WTC11 (cell line): ENCODE results near the gene CD226. TPM values are rescaled to one million over a fixed set of nuclear protein-coding genes. Genes with fewer than 3 reads are reported as not detected.

Source experiments
- ATAC-seq: fragments of 200-7000 bp; cut with Tn5 transposase; 2 replicates; pipeline ENCODE4 v1.10.0; 2021; ENCODE audit warnings: mild to moderate bottlenecking, moderate library complexity
- CTCF ChIA-PET: fragments of 300-600 bp; sonication (Branson Sonifier 250); formaldehyde crosslinking; loops from one replicate; lab custom pipeline; 2021; ENCODE audit warnings: antibody characterized with exemption; lab: Charles Lee
- POLR2A ChIA-PET: fragments of 350-600 bp; sonication (Branson Sonifier 250); formaldehyde crosslinking; loops from one replicate; lab custom pipeline; 2021; ENCODE audit warnings: antibody characterized with exemption; lab: Charles Lee
- DNase-seq: peaks from one replicate; pipeline ENCODE4 v3.0.0; 2021; ENCODE audit warnings: low spot score
- H3K27ac Mint-ChIP-seq: 2 replicates; pipeline ENCODE4 v1.8.0; 2021; ENCODE audit warnings: mixed read lengths
- H3K27me3 Mint-ChIP-seq: 2 replicates; pipeline ENCODE4 v1.8.0; 2021; ENCODE audit warnings: low read depth, mild to moderate bottlenecking, moderate library complexity, mixed read lengths
- H3K36me3 Mint-ChIP-seq: 2 replicates; pipeline ENCODE4 v1.8.0; 2021; ENCODE audit warnings: mixed read lengths
- H3K4me1 Mint-ChIP-seq: 2 replicates; pipeline ENCODE4 v1.8.0; 2022; ENCODE audit warnings: mixed read lengths
- H3K4me3 Mint-ChIP-seq: 2 replicates; pipeline ENCODE4 v1.8.0; 2021; ENCODE audit warnings: mild to moderate bottlenecking, moderate library complexity, mixed read lengths
- H3K9me3 Mint-ChIP-seq: 2 replicates; pipeline ENCODE4 v1.8.0; 2021; ENCODE audit warnings: mixed read lengths
- CBFB ChIP-seq: sonication (generic); formaldehyde crosslinking; IDR thresholded peaks from 2 replicates; pipeline ENCODE4 v1.8.1; 2022; ENCODE audit warnings: mild to moderate bottlenecking, low read depth, missing genetic modification reagents
- CREB1 ChIP-seq: sonication (generic); formaldehyde crosslinking; IDR thresholded peaks from 2 replicates; pipeline ENCODE4 v1.8.0; 2023; ENCODE audit warnings: mild to moderate bottlenecking, missing genetic modification reagents
- CREM ChIP-seq: sonication (generic); formaldehyde crosslinking; IDR thresholded peaks from 2 replicates; pipeline ENCODE4 v1.8.1; 2022; ENCODE audit warnings: mild to moderate bottlenecking, missing genetic modification reagents, moderate library complexity
- CTCF ChIP-seq: fragments of 200-600 bp; IDR thresholded peaks from 2 replicates; pipeline ENCODE4 v1.8.0; 2022; ENCODE audit warnings: antibody characterized with exemption
- FOXK1 ChIP-seq: sonication (generic); formaldehyde crosslinking; IDR thresholded peaks from 2 replicates; pipeline ENCODE4 v1.8.0; 2022; ENCODE audit warnings: mild to moderate bottlenecking, moderate library complexity, missing genetic modification reagents
- GABPB1 ChIP-seq: sonication (generic); formaldehyde crosslinking; IDR thresholded peaks from 2 replicates; pipeline ENCODE4 v1.8.1; 2023; ENCODE audit warnings: mild to moderate bottlenecking, missing genetic modification reagents
- HMGA2 ChIP-seq: fragments of 250-450 bp; sonication (Bioruptor Pico); IDR thresholded peaks from 2 replicates; pipeline ENCODE4 v1.4.0; 2021; ENCODE audit warnings: mild to moderate bottlenecking, moderate library complexity
- HMGXB4 ChIP-seq: sonication (generic); formaldehyde crosslinking; IDR thresholded peaks from 2 replicates; pipeline ENCODE4 v1.8.1; 2023; ENCODE audit warnings: mild to moderate bottlenecking, moderate library complexity, missing genetic modification reagents
- NFYB ChIP-seq: sonication (generic); formaldehyde crosslinking; conservative IDR thresholded peaks from 2 replicates; pipeline ENCODE4 v1.8.0; 2022; ENCODE audit warnings: low read depth, missing genetic modification reagents
- NR3C1 ChIP-seq: sonication (generic); formaldehyde crosslinking; conservative IDR thresholded peaks from 2 replicates; pipeline ENCODE4 v1.8.1; 2023; ENCODE audit warnings: low read depth, mild to moderate bottlenecking, missing genetic modification reagents
- STAT6 ChIP-seq: sonication (generic); formaldehyde crosslinking; conservative IDR thresholded peaks from 2 replicates; pipeline ENCODE4 v1.8.1; 2023; ENCODE audit warnings: mild to moderate bottlenecking, low read depth, missing genetic modification reagents, moderate library complexity
- ZBTB21 ChIP-seq: sonication (generic); formaldehyde crosslinking; IDR thresholded peaks from 2 replicates; pipeline ENCODE4 v1.8.1; 2023; ENCODE audit warnings: mild to moderate bottlenecking, missing genetic modification reagents, borderline replicate concordance
- ZNF219 ChIP-seq: sonication (generic); formaldehyde crosslinking; IDR thresholded peaks from 2 replicates; pipeline ENCODE4 v1.8.0; 2023; ENCODE audit warnings: missing genetic modification reagents, mild to moderate bottlenecking, borderline replicate concordance
- ZNF232 ChIP-seq: sonication (generic); formaldehyde crosslinking; IDR thresholded peaks from 2 replicates; pipeline ENCODE4 v1.8.0; 2022; ENCODE audit warnings: mild to moderate bottlenecking, missing genetic modification reagents
- ZNF263 ChIP-seq: sonication (generic); formaldehyde crosslinking; IDR thresholded peaks from 2 replicates; pipeline ENCODE4 v1.8.1; 2022; ENCODE audit warnings: low read depth, mild to moderate bottlenecking, moderate library complexity, missing genetic modification reagents
- ZNF423 ChIP-seq: fragments of 250-450 bp; sonication (Bioruptor Pico); IDR thresholded peaks from 2 replicates; pipeline ENCODE4 v2.1.2; 2022; ENCODE audit warnings: mild to moderate bottlenecking, moderate library complexity
- ZNF512 ChIP-seq: sonication (generic); formaldehyde crosslinking; IDR thresholded peaks from 2 replicates; pipeline ENCODE4 v1.8.1; 2022; ENCODE audit warnings: missing genetic modification reagents, borderline replicate concordance
- total RNA-seq: library from RNA; stranded (reverse); gene quantifications from 3 replicates; pipeline ENCODE4 v1.2.3, GENCODE V29; 2021
- TF ChIP-seq, protein P1 (sequence below): sonication (generic); formaldehyde crosslinking; IDR thresholded peaks from 2 replicates; pipeline ENCODE4 v1.8.0; 2023; ENCODE audit warnings: missing genetic modification reagents, mild to moderate bottlenecking, borderline replicate concordance

The CD226 gene
- total RNA-seq, 1 experiment from 2014 or later: 0.24 TPM

- ATAC-seq (peak; percentile 46), DNase-seq (no peak)
- H3K27me3 Mint-ChIP-seq: no peaks in the 10 kb centered on the region
- POLR2A ChIA-PET: no interaction called here
- TF ChIP-seq NR3C1: no peak
- TF ChIP-seq, protein P1, sequence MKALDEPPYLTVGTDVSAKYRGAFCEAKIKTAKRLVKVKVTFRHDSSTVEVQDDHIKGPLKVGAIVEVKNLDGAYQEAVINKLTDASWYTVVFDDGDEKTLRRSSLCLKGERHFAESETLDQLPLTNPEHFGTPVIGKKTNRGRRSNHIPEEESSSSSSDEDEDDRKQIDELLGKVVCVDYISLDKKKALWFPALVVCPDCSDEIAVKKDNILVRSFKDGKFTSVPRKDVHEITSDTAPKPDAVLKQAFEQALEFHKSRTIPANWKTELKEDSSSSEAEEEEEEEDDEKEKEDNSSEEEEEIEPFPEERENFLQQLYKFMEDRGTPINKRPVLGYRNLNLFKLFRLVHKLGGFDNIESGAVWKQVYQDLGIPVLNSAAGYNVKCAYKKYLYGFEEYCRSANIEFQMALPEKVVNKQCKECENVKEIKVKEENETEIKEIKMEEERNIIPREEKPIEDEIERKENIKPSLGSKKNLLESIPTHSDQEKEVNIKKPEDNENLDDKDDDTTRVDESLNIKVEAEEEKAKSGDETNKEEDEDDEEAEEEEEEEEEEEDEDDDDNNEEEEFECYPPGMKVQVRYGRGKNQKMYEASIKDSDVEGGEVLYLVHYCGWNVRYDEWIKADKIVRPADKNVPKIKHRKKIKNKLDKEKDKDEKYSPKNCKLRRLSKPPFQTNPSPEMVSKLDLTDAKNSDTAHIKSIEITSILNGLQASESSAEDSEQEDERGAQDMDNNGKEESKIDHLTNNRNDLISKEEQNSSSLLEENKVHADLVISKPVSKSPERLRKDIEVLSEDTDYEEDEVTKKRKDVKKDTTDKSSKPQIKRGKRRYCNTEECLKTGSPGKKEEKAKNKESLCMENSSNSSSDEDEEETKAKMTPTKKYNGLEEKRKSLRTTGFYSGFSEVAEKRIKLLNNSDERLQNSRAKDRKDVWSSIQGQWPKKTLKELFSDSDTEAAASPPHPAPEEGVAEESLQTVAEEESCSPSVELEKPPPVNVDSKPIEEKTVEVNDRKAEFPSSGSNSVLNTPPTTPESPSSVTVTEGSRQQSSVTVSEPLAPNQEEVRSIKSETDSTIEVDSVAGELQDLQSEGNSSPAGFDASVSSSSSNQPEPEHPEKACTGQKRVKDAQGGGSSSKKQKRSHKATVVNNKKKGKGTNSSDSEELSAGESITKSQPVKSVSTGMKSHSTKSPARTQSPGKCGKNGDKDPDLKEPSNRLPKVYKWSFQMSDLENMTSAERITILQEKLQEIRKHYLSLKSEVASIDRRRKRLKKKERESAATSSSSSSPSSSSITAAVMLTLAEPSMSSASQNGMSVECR (CRISPR knock-in tag): no peak
- TF ChIP-seq FOXK1 (CRISPR knock-in tag): no peak
- TF ChIP-seq ZNF232 (CRISPR knock-in tag): no peak
- TF ChIP-seq GABPB1 (CRISPR knock-in tag): no peak
- TF ChIP-seq STAT6: no peak
- TF ChIP-seq HMGA2 (CRISPR knock-in tag): no peak
- no peak for TF ChIP-seq ZNF219 (CRISPR knock-in tag)
- no peak for TF ChIP-seq HMGXB4
- TF ChIP-seq CTCF: no peak
- no peak for TF ChIP-seq CBFB (CRISPR knock-in tag)
- no peak for TF ChIP-seq ZBTB21 (CRISPR knock-in tag)
- no peak for TF ChIP-seq ZNF423 (CRISPR knock-in tag)
- no peak for TF ChIP-seq NFYB (CRISPR knock-in tag)
- H3K4me1 Mint-ChIP-seq: peaks cover 26% of the 10 kb centered on the region
- peaks cover 12% of the 10 kb centered on the region for H3K9me3 Mint-ChIP-seq
- 0 out of 2 replicates have a peak, but pooled peaks cover 3% of the 10 kb centered on the region for H3K36me3 Mint-ChIP-seq
- H3K4me3 Mint-ChIP-seq: no peak overlapping the region
- no peak overlapping the region; the same call in 1 of the 2 replicates for H3K27ac Mint-ChIP-seq
- CTCF ChIA-PET: interaction anchor here (0.6 to 1.2 kb wide), 3 partner anchors 130 to 359 kb away, joined by 4 to 6 read pairs (median 4); no protein-coding TSS in a partner anchor
Observed at GRCh38 chr18:69996417-69996816, 48.7 kb upstream of the CD226 start.

- Mint-ChIP-seq H3K27me3 (no peaks in the 10 kb centered on the region), H3K36me3 (no peaks in the 10 kb centered on the region), H3K4me1 (peaks cover 26% of the 10 kb centered on the region), H3K27ac (peak overlapping the region; percentile 2; the same call in 1 of the 2 replicates), H3K9me3 (peaks cover 16% of the 10 kb centered on the region), H3K4me3 (no peak overlapping the region)
- ATAC-seq: peak; percentile 71
- ChIA-PET POLR2A (no interaction called here), CTCF (interaction anchor here (1.2 kb wide), 1 partner anchor 359 kb away, joined by 4 read pairs; no protein-coding TSS in a partner anchor)
- DNase-seq: no peak
- TF ChIP-seq CREM (no peak), ZNF512 (CRISPR knock-in tag) (no peak), ZNF423 (CRISPR knock-in tag) (no peak), ZNF263 (CRISPR knock-in tag) (no peak), CREB1 (CRISPR knock-in tag) (no peak), CBFB (CRISPR knock-in tag) (no peak)
- TF ChIP-seq, protein P1 (CRISPR knock-in tag): no peak
Observed at GRCh38 chr18:69995774-69996173, 48.1 kb upstream of the CD226 start.
